Natural killer cell (primary cell): ENCODE results near the gene LMO7. TPM values are rescaled to one million over a fixed set of nuclear protein-coding genes. Genes with fewer than 3 reads are reported as not detected.

ENCODE experiments used
- ATAC-seq, 3 donors: fragments of 150-1000 bp in 2 of 3; fragments of 200-7000 bp in 1 of 3; cut with Tn5 transposase; 1 replicate in 1 of 3; 2 replicates in 2 of 3; pipeline ENCODE4 v1.10.0; 2021; ENCODE audit warnings: mild to moderate bottlenecking in 2 of 3, moderate library complexity in 2 of 3
- DNase-seq, 2 donors: peaks; one replicate each; pipeline versions ENCODE4 v3.0.0 to v3.0.0-alpha.2; 2013 to 2021; ENCODE audit warnings: mixed read lengths in 1 of 2
- H3K27ac ChIP-seq: one replicate; pipeline ENCODE4 v1.5.1; 2013; ENCODE audit warnings: mild to moderate bottlenecking, low read length
- H3K27me3 ChIP-seq: one replicate; pipeline ENCODE4 v1.6.1; 2013; ENCODE audit warnings: low read length; ENCODE audit not compliant: control insufficient read depth, insufficient read depth
- H3K36me3 ChIP-seq: one replicate; pipeline ENCODE4 v1.6.1; 2013; ENCODE audit warnings: low read length; ENCODE audit not compliant: control insufficient read depth, insufficient read depth
- H3K4me1 ChIP-seq: one replicate; pipeline ENCODE4 v1.6.1; 2013; ENCODE audit warnings: low read length; ENCODE audit not compliant: control insufficient read depth, insufficient read depth
- H3K4me3 ChIP-seq: one replicate; pipeline ENCODE4 v1.5.1; 2013; ENCODE audit warnings: low read length
- H3K9me3 ChIP-seq: one replicate; pipeline ENCODE4 v1.6.1; 2013; ENCODE audit warnings: low read length; ENCODE audit not compliant: control insufficient read depth, insufficient read depth
- H3K27ac Mint-ChIP-seq, 2 donors: one replicate each; pipeline ENCODE4 v1.8.0; 2022; ENCODE audit warnings: mild to moderate bottlenecking in 2 of 2, mixed read lengths in 2 of 2, moderate library complexity in 1 of 2
- H3K27me3 Mint-ChIP-seq, 2 donors: one replicate each; pipeline ENCODE4 v1.8.0; 2022; ENCODE audit warnings: low read depth in 2 of 2, mixed read lengths in 2 of 2
- H3K36me3 Mint-ChIP-seq: one replicate; pipeline ENCODE4 v1.8.0; 2022; ENCODE audit warnings: mixed read lengths
- H3K4me1 Mint-ChIP-seq, 2 donors: one replicate each; pipeline ENCODE4 v1.8.0; 2022; ENCODE audit warnings: mixed read lengths in 2 of 2
- H3K4me3 Mint-ChIP-seq: one replicate; pipeline ENCODE4 v1.8.0; 2022; ENCODE audit warnings: mild to moderate bottlenecking, moderate library complexity, mixed read lengths
- H3K9me3 Mint-ChIP-seq, 2 donors: one replicate each; pipeline ENCODE4 v1.8.0; 2022; ENCODE audit warnings: mixed read lengths in 2 of 2
- WGBS: methylation state at CpG from one replicate; pipeline ENCODE4 v1.1.7; 2013; ENCODE audit warnings: missing lambda C conversion rate; ENCODE audit not compliant: insufficient coverage; 5-methylcytosine and 5-hydroxymethylcytosine counted together
- intact Hi-C: fragments of 100-400 bp; cut with micrococcal nuclease; formaldehyde crosslinking; loops from one replicate; pipeline ENCODE4 v1.14.2; 2022
- total RNA-seq, 4 donors: library from RNA; stranded (reverse); fragments of 120-200 nt in 1 of 4; gene quantifications; one replicate each; pipeline versions ENCODE4 v1.2.3 to v1.2.4, GENCODE V29; 2013 to 2022
- TF ChIP-seq, protein P1 (sequence below): fragments of 200-600 bp; IDR thresholded peaks from one replicate; pipeline ENCODE4 v1.8.0; 2022; ENCODE audit warnings: antibody characterized with exemption

The LMO7 gene
- total RNA-seq, 3 donors from 2014 or later (not counting 1 experiment from before 2014, with no cell fraction given), result 5.5 to 10.4 (median 7.9) TPM

DNA sequence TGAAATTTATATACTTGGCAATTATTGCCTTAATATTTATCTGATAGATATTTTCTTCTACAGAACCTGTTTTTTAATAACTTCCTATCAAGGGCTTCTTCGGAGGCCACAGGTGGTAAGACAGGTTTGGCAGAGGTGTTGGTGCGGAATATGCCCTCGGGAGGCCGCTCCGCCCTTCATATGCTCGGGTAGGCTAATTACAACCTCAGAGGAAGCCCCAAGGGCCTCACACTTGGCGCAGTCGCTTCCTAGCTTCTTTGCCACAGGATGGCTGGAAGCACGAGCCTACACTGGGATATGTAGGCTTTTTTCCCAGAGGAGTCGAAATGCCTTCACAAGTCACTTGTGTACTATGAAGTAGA, 68.8 kb downstream of the LMO7 start:
- WGBS, result 94% methylated on average over 10 of the region's 10 CpGs

DNA sequence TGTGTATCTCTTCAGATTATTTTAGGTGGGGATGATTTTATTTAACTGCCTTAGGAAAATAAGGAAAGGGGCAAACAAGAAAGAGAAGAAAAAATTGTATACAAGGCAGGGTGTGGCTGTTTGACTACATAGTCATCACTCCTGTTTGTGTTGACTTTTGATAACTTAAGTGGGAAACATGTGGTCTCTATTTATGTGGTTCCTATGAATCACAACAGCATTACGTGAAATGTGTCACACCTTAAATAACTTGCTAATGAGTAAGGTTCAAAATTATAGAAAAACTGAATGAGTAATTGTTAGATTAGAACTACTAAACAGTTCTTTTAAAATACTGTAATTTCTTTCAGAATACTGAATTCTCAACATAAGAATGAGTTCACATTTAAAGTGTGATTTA, 69.3 kb downstream of the LMO7 start:
- no peaks in the 10 kb centered on the region for H3K36me3 ChIP-seq
- TF ChIP-seq, protein P1, sequence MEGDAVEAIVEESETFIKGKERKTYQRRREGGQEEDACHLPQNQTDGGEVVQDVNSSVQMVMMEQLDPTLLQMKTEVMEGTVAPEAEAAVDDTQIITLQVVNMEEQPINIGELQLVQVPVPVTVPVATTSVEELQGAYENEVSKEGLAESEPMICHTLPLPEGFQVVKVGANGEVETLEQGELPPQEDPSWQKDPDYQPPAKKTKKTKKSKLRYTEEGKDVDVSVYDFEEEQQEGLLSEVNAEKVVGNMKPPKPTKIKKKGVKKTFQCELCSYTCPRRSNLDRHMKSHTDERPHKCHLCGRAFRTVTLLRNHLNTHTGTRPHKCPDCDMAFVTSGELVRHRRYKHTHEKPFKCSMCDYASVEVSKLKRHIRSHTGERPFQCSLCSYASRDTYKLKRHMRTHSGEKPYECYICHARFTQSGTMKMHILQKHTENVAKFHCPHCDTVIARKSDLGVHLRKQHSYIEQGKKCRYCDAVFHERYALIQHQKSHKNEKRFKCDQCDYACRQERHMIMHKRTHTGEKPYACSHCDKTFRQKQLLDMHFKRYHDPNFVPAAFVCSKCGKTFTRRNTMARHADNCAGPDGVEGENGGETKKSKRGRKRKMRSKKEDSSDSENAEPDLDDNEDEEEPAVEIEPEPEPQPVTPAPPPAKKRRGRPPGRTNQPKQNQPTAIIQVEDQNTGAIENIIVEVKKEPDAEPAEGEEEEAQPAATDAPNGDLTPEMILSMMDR, result no peak
- H3K9me3 Mint-ChIP-seq, result no peaks in the 10 kb centered on the region
- no peak overlapping the region for H3K27ac ChIP-seq
- no peak overlapping the region for H3K4me3 Mint-ChIP-seq
- no peaks in the 10 kb centered on the region for H3K27me3 Mint-ChIP-seq
- H3K36me3 Mint-ChIP-seq, result no peaks in the 10 kb centered on the region
- DNase-seq, result no peak
- intact Hi-C loops, result no loop called here
- no CpG with 5 or more reads among the region's 1 CpG for WGBS
- H3K4me1 ChIP-seq, result no peaks in the 10 kb centered on the region
- no peak overlapping the region for H3K4me3 ChIP-seq
- peaks cover 5% of the 10 kb centered on the region in 2 donors for H3K4me1 Mint-ChIP-seq
- H3K27ac Mint-ChIP-seq, result peak overlapping the region in 1 of 2 donors; percentile 53
- no peaks in the 10 kb centered on the region for H3K9me3 ChIP-seq
- H3K27me3 ChIP-seq, result no peaks in the 10 kb centered on the region
- peak in 2 of 3 donors; percentile 34 to 44 for ATAC-seq

More for the DNA sequence above, 68.8 kb downstream of the LMO7 start:
- Histone ChIP-seq H3K4me3 (no peak overlapping the region), H3K9me3 (no peaks in the 10 kb centered on the region), H3K27ac (no peak overlapping the region), H3K4me1 (no peaks in the 10 kb centered on the region), H3K36me3 (no peaks in the 10 kb centered on the region), H3K27me3 (no peaks in the 10 kb centered on the region)
- Mint-ChIP-seq H3K27me3 (no peaks in the 10 kb centered on the region), H3K4me1 (peaks cover 5% of the 10 kb centered on the region in 2 donors), H3K9me3 (no peaks in the 10 kb centered on the region), H3K27ac (peak overlapping the region in 1 of 2 donors; percentile 53), H3K4me3 (no peak overlapping the region), H3K36me3 (no peaks in the 10 kb centered on the region)
- TF ChIP-seq, protein P1, result no peak
- no peak for DNase-seq
- no peak for ATAC-seq
- intact Hi-C loops, result no loop called here

GRCh38 chr13:75705908-75706307, 69.8 kb downstream of the LMO7 start:
- no peak overlapping the region for H3K27ac Mint-ChIP-seq
- H3K27me3 ChIP-seq, result no peaks in the 10 kb centered on the region
- TF ChIP-seq, protein P1, result no peak
- no peaks in the 10 kb centered on the region for H3K36me3 ChIP-seq
- intact Hi-C loops, result no loop called here
- peaks cover 5% of the 10 kb centered on the region in 2 donors for H3K4me1 Mint-ChIP-seq
- H3K4me1 ChIP-seq, result no peaks in the 10 kb centered on the region
- H3K4me3 ChIP-seq, result no peak overlapping the region
- H3K4me3 Mint-ChIP-seq, result no peak overlapping the region
- no peaks in the 10 kb centered on the region for H3K36me3 Mint-ChIP-seq
- ATAC-seq, result no peak
- no peaks in the 10 kb centered on the region for H3K9me3 ChIP-seq
- no peaks in the 10 kb centered on the region for H3K27me3 Mint-ChIP-seq
- no peaks in the 10 kb centered on the region for H3K9me3 Mint-ChIP-seq
- H3K27ac ChIP-seq, result no peak overlapping the region
- no peak for DNase-seq

DNA sequence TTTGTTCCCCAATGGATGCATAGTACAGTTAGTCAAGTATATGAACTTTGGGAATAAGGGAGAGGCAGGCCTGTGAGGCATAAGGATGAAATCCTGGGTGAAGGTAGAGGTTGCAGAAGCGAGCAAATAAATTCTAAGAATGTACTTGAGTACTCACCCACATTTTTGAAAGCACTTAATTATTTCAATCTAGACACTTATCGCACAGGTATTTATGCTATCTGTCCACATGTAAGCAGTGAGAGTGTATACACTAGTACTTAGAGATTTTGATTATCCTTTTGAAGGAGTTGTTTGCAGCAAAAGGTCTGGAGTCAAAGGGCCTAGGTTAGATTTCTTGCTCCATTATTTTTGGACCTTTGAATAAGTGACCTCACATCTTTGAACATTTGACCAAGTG, 77.7 kb downstream of the LMO7 start:
- H3K27me3 ChIP-seq, result no peaks in the 10 kb centered on the region
- intact Hi-C loops, result no loop called here
- DNase-seq (no peak), ATAC-seq (no peak)
- no peaks in the 10 kb centered on the region for H3K9me3 ChIP-seq
- H3K36me3 ChIP-seq, result no peaks in the 10 kb centered on the region
- 83% methylated on average over 1 of the region's 2 CpGs for WGBS
- Mint-ChIP-seq H3K9me3 (no peaks in the 10 kb centered on the region), H3K27ac (no peak overlapping the region), H3K27me3 (no peaks in the 10 kb centered on the region), H3K4me1 (no peaks in the 10 kb centered on the region), H3K36me3 (no peaks in the 10 kb centered on the region), H3K4me3 (no peak overlapping the region)
- TF ChIP-seq, protein P1, result no peak
- H3K27ac ChIP-seq, result no peak overlapping the region
- no peaks in the 10 kb centered on the region for H3K4me1 ChIP-seq
- no peak overlapping the region for H3K4me3 ChIP-seq
